Ectodermal cell (in vitro differentiated cells): ENCODE results near the gene SEMA3E.
"Not testable (repeated sequence)": the region's sequence is repeated elsewhere in the genome, so short reads cannot be mapped to it uniquely, and the experiment has no call there.

Source experiments
- H3K27ac ChIP-seq: 2 replicates; pipeline ENCODE4 v1.7.0; 2013; ENCODE audit warnings: mild to moderate bottlenecking, low read depth, low read length; ENCODE audit not compliant: insufficient read depth, poor library complexity, severe bottlenecking
- H3K27me3 ChIP-seq: 2 replicates; pipeline ENCODE4 v1.7.0; 2013; ENCODE audit warnings: mild to moderate bottlenecking, low read length; ENCODE audit not compliant: insufficient read depth, control insufficient read depth, poor library complexity, severe bottlenecking
- H3K36me3 ChIP-seq: one replicate; pipeline ENCODE4 v1.7.0; 2013; ENCODE audit warnings: low read length; ENCODE audit not compliant: control insufficient read depth, insufficient read depth
- H3K4me1 ChIP-seq: one replicate; pipeline ENCODE4 v1.7.0; 2013; ENCODE audit warnings: low read length; ENCODE audit not compliant: control insufficient read depth, insufficient read depth
- H3K4me3 ChIP-seq: 2 replicates; pipeline ENCODE4 v1.7.0; 2013; ENCODE audit warnings: low read depth, low read length, control low read depth; ENCODE audit not compliant: insufficient read depth
- H3K9me3 ChIP-seq: 2 replicates; pipeline ENCODE4 v1.7.0; 2013; ENCODE audit warnings: mild to moderate bottlenecking, low read length, moderate library complexity; ENCODE audit not compliant: control insufficient read depth
- WGBS, 2 experiments: methylation state at CpG; one replicate each; pipeline ENCODE4 v1.1.7; 2013; ENCODE audit warnings: missing lambda C conversion rate in 2 of 2; 5-methylcytosine and 5-hydroxymethylcytosine counted together

Gene SEMA3E

GRCh38 chr7:83475420-83475819 lies 173.5 kb downstream of the SEMA3E start:
- H3K27me3 ChIP-seq: no peaks in the 10 kb centered on the region
- 40 to 45% methylated on average over 6 of the region's 6 CpGs for WGBS, 2 experiments
- H3K4me1 ChIP-seq: no peaks in the 10 kb centered on the region
- no peak overlapping the region for H3K27ac ChIP-seq
- H3K36me3 ChIP-seq: no peaks in the 10 kb centered on the region
- H3K4me3 ChIP-seq: no peak overlapping the region
- H3K9me3 ChIP-seq: no peaks in the 10 kb centered on the region

GRCh38 chr7:83472376-83472775 lies 176.6 kb downstream of the SEMA3E start:
- H3K27me3 ChIP-seq: no peaks in the 10 kb centered on the region
- WGBS, 2 experiments: 88 to 93% methylated on average over 1 to 2 of the region's 2 CpGs

DNA sequence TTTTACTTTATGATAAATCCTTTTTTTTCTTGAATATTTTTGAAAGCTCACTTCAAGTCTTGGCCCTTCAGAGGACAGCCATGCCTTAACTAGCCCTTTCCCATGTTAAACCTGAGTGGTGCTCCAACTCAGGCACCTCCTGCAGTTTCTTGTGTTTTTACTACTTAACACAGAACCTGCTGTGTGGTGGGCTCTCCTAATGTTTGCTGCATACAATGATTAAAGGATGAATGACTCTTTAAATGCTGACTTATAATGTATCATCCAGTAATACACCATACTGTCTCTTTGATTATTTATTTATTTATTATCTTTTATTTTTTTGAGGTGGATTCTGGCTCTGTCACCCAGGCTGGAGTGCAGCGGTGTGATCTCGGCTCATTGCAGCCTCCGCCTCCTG lies 179.4 kb downstream of the SEMA3E start:
- no peak overlapping the region for H3K27ac ChIP-seq
- no peaks in the 10 kb centered on the region for H3K9me3 ChIP-seq
- no peaks in the 10 kb centered on the region for H3K4me1 ChIP-seq
- WGBS, 2 experiments: 96 to 100% methylated on average over 3 of the region's 3 CpGs
- no peak overlapping the region for H3K4me3 ChIP-seq
- H3K36me3 ChIP-seq: no peaks in the 10 kb centered on the region
- no peaks in the 10 kb centered on the region for H3K27me3 ChIP-seq

More at GRCh38 chr7:83472376-83472775, 176.6 kb downstream of the SEMA3E start:
- Histone ChIP-seq H3K27ac (no peak overlapping the region), H3K4me1 (no peaks in the 10 kb centered on the region), H3K9me3 (no peaks in the 10 kb centered on the region), H3K4me3 (no peak overlapping the region), H3K36me3 (no peaks in the 10 kb centered on the region)

GRCh38 chr7:83469076-83469475 lies 179.9 kb downstream of the SEMA3E start:
- Histone ChIP-seq H3K36me3 (no peaks in the 10 kb centered on the region), H3K27me3 (no peaks in the 10 kb centered on the region), H3K27ac (no peak overlapping the region), H3K4me1 (no peaks in the 10 kb centered on the region), H3K9me3 (no peaks in the 10 kb centered on the region), H3K4me3 (no peak overlapping the region)
- no CpG with 5 or more reads among the region's 2 CpGs for WGBS, 2 experiments

DNA sequence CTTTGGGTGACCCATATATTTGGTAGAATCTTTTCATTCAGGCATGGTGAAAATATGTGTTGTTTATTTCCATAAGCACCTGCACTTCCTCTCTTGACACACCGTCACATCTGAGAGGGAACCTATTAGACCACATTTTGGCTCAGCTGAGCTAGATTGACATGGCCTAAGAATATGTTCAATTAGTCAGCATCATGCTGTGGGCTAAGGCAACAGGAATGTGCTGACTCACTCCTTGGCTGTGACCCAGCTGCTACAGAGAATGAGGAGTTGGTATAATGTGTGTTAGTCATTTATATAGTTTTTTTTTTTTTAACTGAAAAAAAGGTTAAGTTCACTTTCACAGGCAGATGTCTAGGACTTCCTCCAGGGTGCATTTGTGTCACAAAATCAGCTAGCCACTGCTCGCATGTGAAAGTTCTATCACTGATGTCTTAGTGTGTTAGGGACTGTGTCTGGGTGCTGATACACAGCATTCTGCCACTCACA lies 180.6 kb downstream of the SEMA3E start:
- Histone ChIP-seq H3K4me3 (no peak overlapping the region), H3K4me1 (no peaks in the 10 kb centered on the region), H3K27ac (peak overlapping the region; percentile 81), H3K27me3 (no peaks in the 10 kb centered on the region), H3K9me3 (no peaks in the 10 kb centered on the region), H3K36me3 (no peaks in the 10 kb centered on the region)
- 40 to 50% methylated on average over 2 of the region's 2 CpGs for WGBS, 2 experiments

DNA sequence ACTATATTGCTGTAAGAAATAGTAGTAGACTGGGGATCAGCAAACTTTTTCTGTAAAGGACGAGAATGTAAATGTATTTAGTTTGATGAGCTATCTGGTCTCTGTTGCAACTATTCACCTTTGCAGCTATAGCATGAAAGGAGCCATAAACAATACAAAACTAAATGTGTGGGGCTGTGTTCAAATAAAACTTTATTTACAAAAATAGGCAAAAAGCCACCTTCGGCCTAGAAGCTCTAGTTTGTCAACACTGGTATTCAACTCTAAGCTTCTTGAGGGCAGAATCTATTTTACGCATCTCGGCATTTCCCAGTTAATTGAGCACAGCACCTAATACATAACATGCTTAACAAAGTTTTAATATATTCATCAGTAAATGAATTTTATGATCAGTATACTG lies 181.4 kb downstream of the SEMA3E start:
- Histone ChIP-seq H3K4me1 (no peaks in the 10 kb centered on the region), H3K36me3 (no peaks in the 10 kb centered on the region), H3K9me3 (no peaks in the 10 kb centered on the region), H3K27ac (no peak overlapping the region), H3K4me3 (no peak overlapping the region), H3K27me3 (no peaks in the 10 kb centered on the region)
- 95 to 97% methylated on average over 3 to 4 of the region's 4 CpGs for WGBS, 2 experiments

DNA sequence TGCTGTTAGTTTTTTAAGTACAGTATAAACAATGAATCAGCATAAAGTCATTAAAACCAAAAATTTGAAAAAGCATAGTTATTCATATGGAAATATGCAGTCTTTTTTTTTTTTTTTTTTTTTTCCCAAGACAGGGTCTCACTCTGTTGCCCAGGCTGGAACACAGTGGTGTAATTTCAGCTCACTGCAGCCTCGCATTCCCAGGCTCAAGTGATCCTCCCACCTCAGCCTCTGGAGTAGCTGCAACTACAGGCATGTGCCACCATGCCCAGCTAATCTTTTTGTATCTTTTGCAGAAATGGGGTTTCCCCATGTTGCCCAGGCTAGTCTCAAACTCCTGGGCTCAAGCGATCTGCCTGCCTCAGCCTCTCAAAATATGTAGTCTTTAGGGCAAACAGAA lies 182.0 kb downstream of the SEMA3E start:
- no peaks in the 10 kb centered on the region for H3K4me1 ChIP-seq
- H3K36me3 ChIP-seq: no peaks in the 10 kb centered on the region
- WGBS, 2 experiments: 88 to 96% methylated on average over 2 of the region's 2 CpGs
- H3K27me3 ChIP-seq: no peaks in the 10 kb centered on the region
- no peak overlapping the region for H3K27ac ChIP-seq
- no peaks in the 10 kb centered on the region for H3K9me3 ChIP-seq
- H3K4me3 ChIP-seq: no peak overlapping the region

GRCh38 chr7:83466187-83466923 lies 182.6 kb downstream of the SEMA3E start:
- Histone ChIP-seq H3K27ac (no peak overlapping the region), H3K27me3 (no peaks in the 10 kb centered on the region), H3K9me3 (no peaks in the 10 kb centered on the region), H3K36me3 (no peaks in the 10 kb centered on the region), H3K4me1 (no peaks in the 10 kb centered on the region), H3K4me3 (no peak overlapping the region)
- 89 to 95% methylated on average over 2 to 3 of the region's 4 CpGs for WGBS, 2 experiments

- WGBS, 2 experiments: 93% methylated on average over 4 of the region's 4 CpGs
- Histone ChIP-seq H3K36me3 (no peaks in the 10 kb centered on the region), H3K4me1 (no peaks in the 10 kb centered on the region), H3K27me3 (no peaks in the 10 kb centered on the region), H3K4me3 (no peak overlapping the region), H3K27ac (no peak overlapping the region), H3K9me3 (no peaks in the 10 kb centered on the region)
Measured at GRCh38 chr7:83465643-83466042, 183.3 kb downstream of the SEMA3E start.

GRCh38 chr7:83461820-83462219 lies 187.1 kb downstream of the SEMA3E start:
- WGBS, 2 experiments: 3 to 5% methylated on average over 14 of the region's 15 CpGs
- H3K27me3 ChIP-seq, H3K4me1 ChIP-seq: not testable (repeated sequence)

More at GRCh38 chr7:83461820-83462219, 187.1 kb downstream of the SEMA3E start:
- not testable (repeated sequence) for H3K27ac ChIP-seq, H3K36me3 ChIP-seq, H3K9me3 ChIP-seq, H3K4me3 ChIP-seq
